OCI-LY7 (cell line): ENCODE measurements around the gene TXNDC2. TPM values are rescaled to one million over a fixed set of nuclear protein-coding genes. Genes with fewer than 3 reads are reported as not detected.

ENCODE experiments used
- BruUV-seq: library from RNA; stranded (reverse); fragments of 400-500 nt; replicated peaks from 2 replicates; lab custom pipeline; 2021; lab: Mats Ljungman, UMichigan
- CTCF ChIA-PET: fragments of 300-600 bp; sonication (Branson Sonifier 250); formaldehyde crosslinking; loops from one replicate; lab custom pipeline; 2022; ENCODE audit warnings: antibody characterized with exemption; ENCODE audit not compliant: unreplicated experiment; lab: Charles Lee
- POLR2A ChIA-PET: fragments of 300-600 bp; sonication (Branson Sonifier 250); formaldehyde crosslinking; loops from one replicate; lab custom pipeline; 2022; ENCODE audit warnings: antibody characterized with exemption; lab: Charles Lee
- DNase-seq: peaks from one replicate; pipeline ENCODE4 v3.0.0-alpha.2; 2015; ENCODE audit warnings: low spot score
- H2AFZ ChIP-seq: fragments of 200-600 bp; sonication (generic), shearing (Covaris generic); 2 replicates; pipeline ENCODE4 v1.6.1; 2014; ENCODE audit warnings: mild to moderate bottlenecking, antibody characterized with exemption, low read length, moderate library complexity
- H3K27ac ChIP-seq: fragments of 200-600 bp; sonication (generic); 2 replicates; pipeline ENCODE4 v1.5.1; 2014; ENCODE audit warnings: mixed run types, low read depth, mild to moderate bottlenecking, moderate library complexity, low read length, inconsistent platforms; ENCODE audit not compliant: poor library complexity, severe bottlenecking
- H3K36me3 ChIP-seq: fragments of 200-600 bp; sonication (generic); 2 replicates; pipeline ENCODE4 v1.6.1; 2014; ENCODE audit warnings: mild to moderate bottlenecking, antibody characterized with exemption, low read length, moderate library complexity, mixed read lengths; ENCODE audit not compliant: insufficient read depth
- H3K4me1 ChIP-seq: fragments of 200-600 bp; sonication (generic); 2 replicates; pipeline ENCODE4 v1.5.1; 2014; ENCODE audit warnings: mild to moderate bottlenecking, low read length; ENCODE audit not compliant: insufficient read depth, poor library complexity, severe bottlenecking
- H3K4me2 ChIP-seq: fragments of 200-600 bp; sonication (generic); 2 replicates; pipeline ENCODE4 v1.6.1; 2014; ENCODE audit warnings: mild to moderate bottlenecking, low read length
- H3K4me3 ChIP-seq: fragments of 200-600 bp; sonication (generic); 2 replicates; pipeline ENCODE4 v1.5.1; 2014; ENCODE audit warnings: mild to moderate bottlenecking, low read depth, low read length; ENCODE audit not compliant: poor library complexity, severe bottlenecking
- H3K79me2 ChIP-seq: fragments of 200-600 bp; sonication (generic); 2 replicates; pipeline ENCODE4 v1.6.1; 2016; ENCODE audit warnings: low read depth, mild to moderate bottlenecking, low read length, moderate library complexity, mixed read lengths; ENCODE audit not compliant: insufficient read depth
- H3K9me2 ChIP-seq: fragments of 200-600 bp; sonication (generic); 2 replicates; pipeline ENCODE4 v1.6.1; 2016; ENCODE audit warnings: mild to moderate bottlenecking, low read length, mixed read lengths; ENCODE audit not compliant: insufficient read depth
- H3K9me3 ChIP-seq: fragments of 200-600 bp; sonication (generic); 2 replicates; pipeline ENCODE4 v1.6.1; 2014; ENCODE audit warnings: mild to moderate bottlenecking, mixed run types, low read length, mixed read lengths
- H4K20me1 ChIP-seq: fragments of 200-600 bp; sonication (generic); 2 replicates; pipeline ENCODE4 v1.6.1; 2014; ENCODE audit warnings: mild to moderate bottlenecking, antibody characterized with exemption, low read length, moderate library complexity, mixed read lengths; ENCODE audit not compliant: insufficient read depth
- EZH2phosphoT487 ChIP-seq: fragments of 200-600 bp; sonication (generic); IDR thresholded peaks from 2 replicates; pipeline ENCODE4 v1.6.1; 2018; ENCODE audit warnings: low read depth, borderline replicate concordance, mild to moderate bottlenecking, mixed run types, antibody characterized with exemption, low read length, moderate library complexity, mixed read lengths
- intact Hi-C: fragments of 100-400 bp; cut with micrococcal nuclease; formaldehyde crosslinking; loops from one replicate; pipeline ENCODE4 v1.10.0; 2022; ENCODE audit not compliant: unreplicated experiment
- total RNA-seq, 2 experiments: library from RNA; depleted of rRNA in 1 of 2; stranded (reverse); fragments of >200 nt in 1 of 2; shearing (Covaris generic) in 1 of 2; gene quantifications; 2 replicates each; pipeline ENCODE4 v1.2.3, GENCODE V29; 2014 to 2022
- TF ChIP-seq, protein P1 (sequence below): fragments of 200-600 bp; sonication (generic); conservative IDR thresholded peaks from 2 replicates; pipeline ENCODE4 v1.5.1; 2014; ENCODE audit warnings: mild to moderate bottlenecking, antibody characterized with exemption, low read length, moderate library complexity, mixed read lengths

TXNDC2 gene
- total RNA-seq, 2 experiments from 2014 or later, result not detected

DNA sequence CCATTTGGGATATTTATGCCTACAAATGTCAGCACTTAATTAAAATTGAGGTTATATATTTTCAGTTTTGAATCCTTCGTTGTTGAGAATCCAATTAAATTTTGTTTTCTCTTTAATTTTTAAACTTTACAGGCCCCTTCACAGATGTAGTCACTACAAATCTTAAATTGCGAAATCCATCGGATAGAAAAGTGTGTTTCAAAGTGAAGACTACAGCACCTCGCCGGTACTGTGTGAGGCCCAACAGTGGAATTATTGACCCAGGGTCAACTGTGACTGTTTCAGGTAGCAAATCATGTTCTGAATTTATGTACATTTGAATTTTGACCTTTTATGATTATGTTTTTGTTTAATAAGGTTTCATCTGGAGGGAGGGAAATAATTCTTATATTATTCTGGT is 45.9 kb downstream of the TXNDC2 start:
- POLR2A ChIA-PET, result no interaction called here
- no peaks in the 10 kb centered on the region for H3K9me2 ChIP-seq
- no peak overlapping the region for H3K27ac ChIP-seq
- peaks cover 18% of the 10 kb centered on the region for H3K4me1 ChIP-seq
- BruUV-seq, result no TSS peak
- intact Hi-C loops, result no loop called here
- DNase-seq, result no peak
- no peak overlapping the region for H3K4me2 ChIP-seq
- H4K20me1 ChIP-seq, result peaks cover 47% of the 10 kb centered on the region
- H2AFZ ChIP-seq, result no peak overlapping the region
- 0 out of 2 replicates have a peak, but pooled peaks cover 3% of the 10 kb centered on the region for H3K9me3 ChIP-seq
- H3K36me3 ChIP-seq, result peaks cover 51% of the 10 kb centered on the region
- H3K79me2 ChIP-seq, result peaks cover 98% of the 10 kb centered on the region
- TF ChIP-seq EZH2phosphoT487, result no peak
- TF ChIP-seq, protein P1, sequence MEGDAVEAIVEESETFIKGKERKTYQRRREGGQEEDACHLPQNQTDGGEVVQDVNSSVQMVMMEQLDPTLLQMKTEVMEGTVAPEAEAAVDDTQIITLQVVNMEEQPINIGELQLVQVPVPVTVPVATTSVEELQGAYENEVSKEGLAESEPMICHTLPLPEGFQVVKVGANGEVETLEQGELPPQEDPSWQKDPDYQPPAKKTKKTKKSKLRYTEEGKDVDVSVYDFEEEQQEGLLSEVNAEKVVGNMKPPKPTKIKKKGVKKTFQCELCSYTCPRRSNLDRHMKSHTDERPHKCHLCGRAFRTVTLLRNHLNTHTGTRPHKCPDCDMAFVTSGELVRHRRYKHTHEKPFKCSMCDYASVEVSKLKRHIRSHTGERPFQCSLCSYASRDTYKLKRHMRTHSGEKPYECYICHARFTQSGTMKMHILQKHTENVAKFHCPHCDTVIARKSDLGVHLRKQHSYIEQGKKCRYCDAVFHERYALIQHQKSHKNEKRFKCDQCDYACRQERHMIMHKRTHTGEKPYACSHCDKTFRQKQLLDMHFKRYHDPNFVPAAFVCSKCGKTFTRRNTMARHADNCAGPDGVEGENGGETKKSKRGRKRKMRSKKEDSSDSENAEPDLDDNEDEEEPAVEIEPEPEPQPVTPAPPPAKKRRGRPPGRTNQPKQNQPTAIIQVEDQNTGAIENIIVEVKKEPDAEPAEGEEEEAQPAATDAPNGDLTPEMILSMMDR, result no peak
- no peak overlapping the region for H3K4me3 ChIP-seq
- CTCF ChIA-PET, result no interaction called here

GRCh38 chr18:9933865-9934264 is 48.1 kb downstream of the TXNDC2 start:
- peaks cover 4% of the 10 kb centered on the region for H3K4me1 ChIP-seq
- H4K20me1 ChIP-seq, result peaks cover 25% of the 10 kb centered on the region; the same call in 1 of the 2 replicates
- H3K9me3 ChIP-seq, result 0 out of 2 replicates have a peak, but pooled peaks cover 3% of the 10 kb centered on the region
- H3K9me2 ChIP-seq, result no peaks in the 10 kb centered on the region
- H3K4me3 ChIP-seq, result no peak overlapping the region
- no TSS peak for BruUV-seq
- no peak for DNase-seq
- TF ChIP-seq, protein P1, result no peak
- TF ChIP-seq EZH2phosphoT487, result no peak
- H2AFZ ChIP-seq, result no peak overlapping the region
- intact Hi-C loops, result no loop called here
- ChIA-PET CTCF (no interaction called here), POLR2A (interaction anchor here (0.7 to 1.6 kb wide), 2 partner anchors 15 to 29 kb away, joined by 3 to 5 read pairs; no protein-coding TSS in a partner anchor)
- no peak overlapping the region for H3K27ac ChIP-seq
- H3K79me2 ChIP-seq, result peaks cover 79% of the 10 kb centered on the region
- no peak overlapping the region for H3K4me2 ChIP-seq
- peaks cover 73% of the 10 kb centered on the region for H3K36me3 ChIP-seq

DNA sequence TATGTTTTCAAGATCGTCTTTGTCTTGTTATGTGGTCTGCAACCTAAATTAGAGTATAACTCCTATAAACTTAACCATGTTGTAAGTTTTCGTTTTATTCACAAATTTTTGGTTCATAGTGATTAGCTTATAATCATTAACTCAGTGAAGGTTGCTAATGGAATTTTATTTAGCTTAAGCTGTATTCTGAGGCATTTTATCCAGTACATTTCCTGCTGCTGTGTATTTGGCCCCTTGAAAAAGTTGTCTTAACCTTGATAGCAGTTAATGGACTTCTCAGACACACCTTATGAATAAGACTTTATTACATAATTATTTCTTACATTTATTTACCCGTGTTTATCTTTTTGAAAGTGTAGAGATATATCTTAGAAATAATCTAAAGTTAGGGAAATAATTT is 48.5 kb downstream of the TXNDC2 start:
- H2AFZ ChIP-seq, result no peak overlapping the region
- TF ChIP-seq, protein P1, result no peak
- no peak for TF ChIP-seq EZH2phosphoT487
- no peaks in the 10 kb centered on the region for H3K9me2 ChIP-seq
- peaks cover 77% of the 10 kb centered on the region for H3K36me3 ChIP-seq
- H3K27ac ChIP-seq, result no peak overlapping the region
- H3K4me3 ChIP-seq, result no peak overlapping the region
- H3K79me2 ChIP-seq, result peaks cover 75% of the 10 kb centered on the region
- H4K20me1 ChIP-seq, result peaks cover 21% of the 10 kb centered on the region; the same call in 1 of the 2 replicates
- CTCF ChIA-PET, result no interaction called here
- intact Hi-C loops, result no loop called here
- no TSS peak for BruUV-seq
- POLR2A ChIA-PET, result interaction anchor here (0.7 to 1.6 kb wide), 2 partner anchors 14 to 29 kb away, joined by 3 to 5 read pairs; no protein-coding TSS in a partner anchor
- no peak for DNase-seq
- H3K4me2 ChIP-seq, result no peak overlapping the region
- H3K4me1 ChIP-seq, result no peaks in the 10 kb centered on the region
- 0 out of 2 replicates have a peak, but pooled peaks cover 3% of the 10 kb centered on the region for H3K9me3 ChIP-seq
